NCI-H1436 (cell line): Measurements from ENCODE around the gene TOM1L2.
"Not testable (repeated sequence)": the region's sequence is repeated elsewhere in the genome, so short reads cannot be mapped to it uniquely, and the experiment has no call there.

ENCODE experiments used
- DNase-seq: peaks from one replicate; lab custom pipeline; 2025; lab: John Stamatoyannopoulos, UW

Gene TOM1L2

DNA sequence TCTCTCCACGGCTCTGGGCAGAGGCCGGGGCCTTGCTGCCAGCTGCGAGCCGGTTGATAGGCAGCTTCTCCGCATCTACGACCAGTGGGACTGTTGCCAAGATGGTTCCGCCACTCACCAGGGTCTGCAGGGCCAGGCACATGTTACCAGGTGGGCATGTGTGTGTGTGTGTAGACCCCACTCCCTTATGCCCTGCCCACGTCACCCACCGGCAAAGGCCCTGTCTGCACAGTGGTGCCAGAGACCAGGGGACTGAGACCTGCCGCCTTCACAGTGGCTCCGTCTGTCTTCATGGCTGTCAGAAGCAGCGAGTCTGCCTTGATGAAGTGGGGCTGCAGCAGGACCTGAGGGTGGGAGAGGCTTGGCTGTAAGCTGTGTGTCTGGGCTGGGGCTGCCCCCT, 153.1 kb downstream of the TOM1L2 start:
- DNase-seq = no peak

DNA sequence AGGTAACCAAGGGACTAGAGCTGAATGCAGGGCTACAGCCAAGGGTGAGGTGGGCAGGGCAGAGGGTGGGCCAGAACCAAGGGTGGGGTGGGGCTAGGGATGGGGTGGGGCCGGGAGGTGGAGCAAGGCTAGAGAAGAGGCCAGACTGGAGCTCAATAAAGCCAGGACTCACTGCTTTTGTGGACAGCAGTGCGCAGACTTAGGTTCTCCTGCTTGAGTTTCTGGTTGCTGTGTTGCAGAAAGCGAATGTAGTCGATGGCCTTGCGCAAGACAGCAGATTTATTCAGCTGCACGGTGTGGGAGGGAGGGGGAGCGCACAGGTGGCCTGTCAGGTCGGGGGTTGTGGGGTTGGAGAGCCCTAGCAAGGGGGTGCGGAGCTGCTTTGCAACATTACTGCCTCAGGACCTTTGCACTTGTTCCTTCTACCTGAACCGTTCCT, 154.1 kb downstream of the TOM1L2 start:
- no peak for DNase-seq

DNA sequence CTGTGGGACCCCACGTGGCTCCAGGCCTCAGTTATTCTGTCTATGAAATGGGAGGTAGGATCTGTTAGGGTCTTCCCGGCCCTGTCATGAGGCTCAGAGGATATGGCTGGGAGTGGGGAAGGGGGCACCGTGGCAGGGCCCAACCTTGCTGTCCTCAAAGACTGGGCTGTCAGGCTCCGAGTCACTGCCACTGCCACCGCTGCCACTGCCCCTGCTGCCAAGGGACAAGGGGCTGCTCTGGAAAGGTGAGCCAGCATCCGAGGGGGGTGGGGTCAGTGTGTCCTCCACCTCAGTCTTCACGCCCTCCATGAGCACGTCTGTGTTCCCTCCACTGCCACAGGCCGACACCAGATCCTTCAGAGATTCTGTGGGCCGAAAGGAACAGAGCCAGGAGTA, 154.7 kb downstream of the TOM1L2 start:
- DNase-seq = no peak

DNA sequence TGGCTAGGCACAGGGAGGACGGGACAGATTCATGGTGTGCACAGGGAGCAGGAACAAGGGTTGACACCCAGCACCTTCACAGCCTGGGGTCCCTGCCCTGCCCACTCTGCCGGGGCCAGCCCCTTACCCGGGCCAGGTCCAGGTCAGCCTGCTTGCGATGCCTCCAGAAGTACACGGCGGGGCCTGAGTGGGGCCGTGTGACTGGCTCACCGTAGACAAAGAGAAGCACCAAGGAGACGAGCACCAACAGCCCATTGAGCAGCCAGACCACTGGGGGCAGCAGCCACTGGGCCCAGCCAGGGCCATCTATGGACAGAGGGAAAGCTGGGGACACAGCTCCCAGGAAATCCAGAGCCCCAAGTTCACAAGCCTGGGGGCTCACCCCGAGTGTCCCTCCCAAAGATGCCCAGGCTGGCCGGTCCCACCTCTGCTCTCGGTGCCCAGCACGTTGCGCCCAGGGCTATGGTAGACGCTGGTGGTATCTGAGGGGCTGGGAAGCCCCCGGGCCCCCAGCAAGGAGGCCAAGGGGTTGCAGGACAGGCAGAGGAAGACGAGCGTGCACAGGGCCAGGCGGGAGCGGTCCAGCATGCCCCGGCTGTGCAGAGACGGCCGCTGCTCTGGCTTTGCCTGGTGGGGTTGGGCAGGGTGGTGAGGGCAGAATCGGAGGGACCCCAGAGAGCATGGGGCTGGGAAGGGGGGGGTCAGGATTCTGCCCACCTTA, 155.2 kb downstream of the TOM1L2 start:
- DNase-seq = no peak

DNA sequence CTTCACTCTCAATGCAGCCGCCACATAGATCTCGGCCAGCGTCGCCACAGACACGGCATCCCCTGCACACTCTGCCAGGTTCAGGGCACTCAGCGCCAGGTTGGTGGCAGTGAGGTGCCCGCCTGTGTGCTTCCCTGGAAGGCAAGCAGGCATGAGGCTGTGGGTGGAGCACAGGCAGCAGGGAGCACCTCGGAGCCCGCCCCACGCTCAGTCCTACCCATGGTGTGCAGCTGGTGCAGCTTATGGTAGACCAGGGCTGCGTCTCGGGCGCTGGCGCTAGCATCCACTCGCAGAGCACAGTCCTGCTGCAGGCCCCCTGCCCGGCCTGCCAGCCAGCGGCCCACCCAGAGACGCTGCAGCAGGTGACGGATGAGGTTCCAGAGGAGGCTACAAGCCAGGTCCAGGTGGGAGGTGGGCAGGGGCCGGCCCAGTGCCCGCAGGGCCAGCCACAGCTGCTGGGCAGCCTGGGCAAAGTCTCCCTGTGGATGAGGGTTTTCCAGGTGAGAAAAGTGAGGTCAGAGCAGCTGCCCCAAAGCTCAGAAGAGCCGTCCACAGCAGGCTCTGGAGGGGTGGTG, 155.9 kb downstream of the TOM1L2 start:
- DNase-seq = no peak

DNA sequence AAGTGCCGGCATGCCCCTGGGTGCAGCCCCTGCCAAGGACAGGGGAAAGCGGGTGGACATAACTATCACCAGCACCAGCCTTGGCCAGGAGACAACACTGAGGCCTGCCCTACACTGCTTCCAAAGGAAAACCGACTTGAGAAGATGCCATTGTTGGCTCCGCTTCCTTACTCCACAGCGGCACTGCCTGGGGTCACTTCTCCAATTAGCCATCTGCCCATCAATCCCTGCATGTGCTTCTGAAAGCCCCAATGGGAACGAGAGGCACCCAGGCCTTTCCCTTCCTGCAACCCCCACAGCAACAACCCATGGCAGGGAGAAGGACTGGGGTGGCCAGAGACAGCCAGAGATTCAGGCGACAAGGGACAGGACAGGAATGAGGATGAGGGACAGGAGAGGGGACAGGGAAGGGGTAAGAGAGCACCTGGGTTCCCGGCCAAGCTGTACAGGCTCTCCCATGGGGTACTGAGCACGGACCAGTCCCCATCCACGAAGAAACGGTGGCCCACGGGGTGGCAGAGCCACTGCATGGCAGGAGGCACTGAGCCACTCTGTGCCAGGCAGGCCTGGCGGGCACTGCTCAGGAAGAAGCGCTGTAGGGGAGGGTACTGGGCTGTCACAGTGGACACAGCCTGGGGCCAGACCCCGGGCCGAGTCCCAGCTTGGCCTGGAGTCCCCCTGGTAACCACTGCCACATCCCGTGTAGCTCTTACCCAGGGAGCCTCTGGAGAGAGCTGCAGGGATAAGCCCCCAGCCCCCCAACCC, 156.6 kb downstream of the TOM1L2 start:
- DNase-seq = no peak

DNA sequence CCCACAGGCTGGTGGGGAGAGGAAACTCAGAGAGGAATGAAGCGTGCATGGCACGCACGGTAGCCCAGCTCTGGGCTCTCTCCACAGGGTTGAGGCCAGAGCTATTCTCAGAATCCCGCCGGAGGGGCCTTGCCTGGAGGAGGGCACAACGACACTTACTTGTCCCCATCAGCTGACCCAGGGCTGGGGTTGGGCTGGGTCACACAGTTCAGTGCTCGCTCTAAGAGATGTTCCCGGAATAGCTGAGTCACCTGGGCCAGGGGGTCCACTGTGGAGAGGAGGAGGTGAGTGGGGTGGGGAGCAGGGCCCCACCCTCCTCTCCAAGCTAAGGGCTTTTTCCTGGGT, 157.2 kb downstream of the TOM1L2 start:
- DNase-seq = no peak

DNA sequence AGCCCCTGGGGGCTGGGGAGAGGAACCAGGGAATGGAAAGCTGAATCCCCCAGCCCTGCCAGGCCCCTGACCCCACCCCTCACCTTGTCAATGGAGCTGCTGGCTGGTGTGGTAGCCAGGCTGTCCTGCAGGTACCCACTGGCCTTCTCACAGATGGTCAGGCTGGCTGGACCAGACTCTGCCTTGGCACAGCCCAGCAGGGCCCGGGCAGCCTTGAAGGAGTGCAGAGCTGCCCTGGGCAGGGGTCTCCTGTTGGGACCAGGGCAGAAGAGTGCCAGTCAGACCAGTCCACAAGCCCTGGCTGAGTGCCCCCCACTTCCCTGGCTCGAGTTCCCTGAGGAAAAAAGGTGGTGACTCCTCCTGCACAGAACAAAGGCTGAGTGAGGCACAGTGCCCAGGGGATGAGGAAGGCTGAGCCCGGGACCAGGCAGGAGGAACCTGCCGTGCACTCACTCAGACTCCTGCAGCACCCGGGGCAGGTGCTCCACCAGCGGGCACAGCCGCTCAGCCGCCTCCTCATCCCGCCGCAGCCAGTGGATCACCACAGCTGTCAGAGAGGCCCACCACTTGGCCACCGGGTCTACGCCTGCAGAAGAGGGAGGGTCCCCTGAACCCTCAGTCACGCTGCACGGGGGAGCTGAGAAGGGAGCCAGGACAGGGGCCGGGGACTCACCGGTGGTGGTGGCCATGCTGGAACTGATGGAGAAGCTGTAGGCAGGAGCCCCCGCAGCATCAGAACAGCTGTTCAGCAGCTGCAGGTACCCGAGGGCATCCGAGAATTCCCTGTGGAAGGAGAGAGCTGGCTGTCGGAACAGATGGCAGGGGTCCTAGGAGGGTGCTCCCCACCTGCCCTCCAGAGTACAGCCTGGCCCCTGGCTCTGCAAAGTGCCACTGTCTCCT, 157.8 kb downstream of the TOM1L2 start:
- no peak for DNase-seq

DNA sequence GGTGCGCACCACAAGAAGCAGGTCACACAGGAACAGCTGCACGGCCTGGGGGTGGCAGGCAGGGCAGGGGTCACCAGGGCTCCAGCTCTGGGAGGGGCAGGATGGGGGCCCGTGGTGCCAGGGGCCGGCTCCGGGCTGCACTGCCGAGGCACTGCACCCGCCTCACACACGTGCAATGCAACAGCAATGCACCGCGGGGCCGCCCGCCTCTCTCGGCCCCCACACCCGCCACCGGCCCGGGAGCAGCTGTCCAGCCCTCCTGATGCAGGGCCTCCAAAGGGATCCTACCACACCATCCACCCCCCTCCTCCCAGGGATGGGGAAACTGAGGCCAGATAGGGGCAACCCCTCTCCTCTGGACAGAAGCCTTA, 158.5 kb downstream of the TOM1L2 start:
- no peak for DNase-seq

DNA sequence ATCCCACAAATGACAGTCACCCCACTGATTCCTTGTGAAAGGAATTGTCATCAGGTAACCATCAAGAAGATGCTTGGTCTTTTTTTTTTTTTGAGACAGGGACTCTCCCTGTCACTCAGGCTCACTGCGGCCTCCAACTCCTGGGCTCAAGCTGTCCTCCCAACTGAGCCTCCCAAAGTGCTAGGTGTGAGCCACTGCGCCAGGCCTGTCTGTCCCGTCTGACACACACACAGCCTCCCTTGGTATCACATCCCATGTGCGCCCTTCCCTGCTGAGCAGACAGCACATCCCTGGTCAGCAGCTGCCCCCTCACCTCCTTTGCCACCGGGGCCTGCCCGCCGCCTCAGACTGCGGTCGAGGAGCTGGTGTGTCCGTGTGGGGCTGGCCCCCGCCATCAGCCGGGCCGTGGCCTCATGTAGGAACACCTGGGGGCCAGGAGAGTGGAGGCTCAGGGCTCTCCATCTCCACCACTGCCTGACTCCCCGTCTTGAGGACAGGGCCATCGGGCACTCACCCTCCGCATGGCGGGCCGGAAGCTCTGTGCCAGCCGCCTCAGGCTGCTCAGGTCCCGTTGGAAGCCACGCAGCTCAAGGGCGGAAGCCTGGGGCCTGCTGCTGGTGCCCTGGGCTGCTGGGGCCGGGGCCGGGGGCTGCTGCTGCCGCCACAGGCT, 159.0 kb downstream of the TOM1L2 start:
- no peak for DNase-seq

DNA sequence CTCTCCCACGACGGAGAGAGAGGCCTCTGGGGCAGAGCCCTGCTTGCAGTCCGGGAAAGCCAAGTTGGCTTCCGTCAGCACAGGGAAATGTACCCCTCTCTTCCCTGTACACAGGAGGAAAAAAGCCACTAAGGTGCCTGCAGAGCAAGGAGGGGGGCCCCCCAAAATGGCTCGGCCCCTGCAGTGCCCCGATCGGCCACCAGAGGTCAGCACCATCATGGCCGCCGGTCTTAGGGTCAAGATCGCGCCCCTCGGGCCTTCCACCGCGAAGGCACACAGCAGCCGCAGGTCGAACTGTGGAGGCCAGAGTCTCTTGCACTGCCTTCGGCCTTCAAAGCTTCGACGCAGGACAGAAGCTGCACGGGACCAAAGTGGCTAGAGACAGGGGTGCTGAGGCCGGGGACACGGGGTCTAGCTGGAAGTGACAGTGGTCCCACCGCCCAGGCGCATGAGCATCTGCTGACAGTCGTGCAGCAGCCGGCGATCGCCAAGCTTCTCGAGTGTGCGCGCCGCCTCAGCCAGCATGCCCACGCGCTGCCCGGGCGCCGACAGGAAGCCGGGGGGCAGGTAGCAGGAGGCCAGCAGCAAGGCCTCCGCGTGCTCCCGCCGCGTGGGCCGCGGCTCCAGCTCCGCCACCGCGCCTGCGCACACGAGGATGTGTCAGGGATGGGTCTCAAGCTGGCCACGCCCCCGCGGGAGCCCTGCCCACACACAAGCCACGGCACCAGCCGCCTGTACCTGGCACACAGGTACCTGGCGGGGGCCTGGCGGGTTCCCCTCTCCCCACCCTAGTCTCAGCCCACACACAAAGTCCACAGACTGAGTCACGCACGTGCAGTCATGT, 159.8 kb downstream of the TOM1L2 start:
- peak; percentile 49 for DNase-seq

DNA sequence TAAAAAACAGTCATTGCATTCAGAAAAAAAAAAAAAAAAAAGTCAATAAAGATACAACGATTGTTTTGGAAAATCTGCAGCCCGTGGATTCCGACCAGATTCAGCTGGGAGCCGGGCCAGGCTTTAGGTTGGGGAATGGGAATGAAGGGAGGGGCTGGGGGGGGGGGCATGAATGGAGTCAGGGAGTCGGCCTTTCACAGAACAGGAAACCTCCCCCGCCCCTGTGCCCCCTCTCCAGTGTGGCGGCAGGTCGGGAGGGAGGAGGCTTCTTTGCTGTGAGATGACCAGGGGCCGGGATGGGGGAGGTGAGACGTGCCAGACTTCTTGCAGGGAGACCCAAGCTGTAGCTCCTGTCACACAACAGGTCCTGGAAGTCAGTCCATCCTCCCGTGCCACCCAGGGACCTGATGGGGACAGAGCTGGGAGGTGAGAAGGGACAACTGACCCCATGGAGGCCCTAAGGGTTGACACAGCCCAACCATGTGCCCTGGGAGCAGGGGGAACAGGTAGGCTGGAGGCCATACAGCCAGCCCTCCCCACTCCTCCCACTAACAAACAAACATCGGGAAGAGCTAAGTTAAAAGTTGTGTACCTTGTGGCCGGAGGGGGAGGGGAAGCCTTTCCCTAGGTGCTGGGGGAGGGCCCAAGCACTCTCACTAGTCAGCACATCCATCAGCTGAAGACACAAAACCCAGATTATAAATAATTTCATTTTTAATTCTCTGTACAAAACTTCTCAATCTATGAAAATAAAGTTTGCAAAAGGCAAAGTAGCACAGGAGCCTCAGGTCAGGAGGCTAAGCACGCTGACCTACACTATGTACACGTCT, 160.6 kb downstream of the TOM1L2 start:
- no peak for DNase-seq

DNA sequence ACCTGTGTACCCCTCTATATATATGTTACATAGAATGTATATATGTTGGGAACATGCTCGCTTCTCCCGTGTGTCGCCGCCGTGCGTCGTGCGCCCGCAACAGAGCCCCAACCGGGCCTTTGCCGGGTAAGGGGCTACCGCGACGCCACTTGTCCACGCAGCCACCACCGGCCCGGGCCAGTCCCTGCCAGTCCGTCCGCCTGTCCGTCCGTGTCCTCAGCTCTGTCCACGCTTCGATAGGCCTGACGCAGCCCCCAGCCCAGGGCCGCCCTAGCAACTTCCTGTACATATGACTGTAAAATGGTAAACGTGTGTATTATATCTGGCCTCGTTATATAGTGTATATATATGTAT, 161.3 kb downstream of the TOM1L2 start:
- DNase-seq = no peak

DNA sequence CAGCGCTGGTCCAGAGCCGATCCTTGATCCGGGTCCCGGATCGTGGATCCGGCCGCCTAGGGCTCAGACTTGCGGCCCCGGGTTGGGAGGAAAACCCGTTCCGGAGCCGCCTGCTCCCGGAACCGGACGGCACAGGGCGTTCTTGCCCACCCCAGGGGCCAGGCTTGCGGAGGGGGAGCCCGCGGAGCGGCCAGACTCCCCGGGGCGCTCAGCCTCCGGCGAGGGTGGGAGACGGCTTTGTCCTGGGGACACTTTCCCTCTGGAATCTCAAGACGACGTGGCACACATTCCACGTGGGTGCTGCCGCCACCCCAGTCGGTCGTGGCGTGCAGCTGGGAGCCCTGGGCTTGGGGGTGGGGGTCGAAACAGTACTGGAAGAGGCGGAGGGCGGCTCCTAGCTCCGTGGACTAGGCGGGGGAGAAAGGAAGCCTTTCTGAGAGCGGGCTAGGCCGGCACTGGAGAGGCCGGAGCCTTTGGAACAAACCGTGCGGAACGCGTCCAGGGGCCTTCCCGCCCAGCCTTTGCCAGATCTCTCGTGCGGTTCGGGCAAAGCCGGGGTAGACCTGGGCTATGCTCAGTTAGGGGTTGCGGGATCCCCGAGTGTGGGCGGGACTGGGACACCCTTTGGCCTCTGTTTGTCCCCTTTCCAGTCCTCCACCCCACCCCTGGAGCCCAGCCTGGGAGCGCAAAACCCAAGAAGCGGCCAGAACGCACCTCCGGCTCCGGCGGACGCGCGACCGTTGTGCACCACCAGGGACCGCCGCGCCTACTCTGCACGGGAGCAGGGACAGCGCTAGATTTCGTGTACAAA, 161.9 kb downstream of the TOM1L2 start:
- DNase-seq = no peak

DNA sequence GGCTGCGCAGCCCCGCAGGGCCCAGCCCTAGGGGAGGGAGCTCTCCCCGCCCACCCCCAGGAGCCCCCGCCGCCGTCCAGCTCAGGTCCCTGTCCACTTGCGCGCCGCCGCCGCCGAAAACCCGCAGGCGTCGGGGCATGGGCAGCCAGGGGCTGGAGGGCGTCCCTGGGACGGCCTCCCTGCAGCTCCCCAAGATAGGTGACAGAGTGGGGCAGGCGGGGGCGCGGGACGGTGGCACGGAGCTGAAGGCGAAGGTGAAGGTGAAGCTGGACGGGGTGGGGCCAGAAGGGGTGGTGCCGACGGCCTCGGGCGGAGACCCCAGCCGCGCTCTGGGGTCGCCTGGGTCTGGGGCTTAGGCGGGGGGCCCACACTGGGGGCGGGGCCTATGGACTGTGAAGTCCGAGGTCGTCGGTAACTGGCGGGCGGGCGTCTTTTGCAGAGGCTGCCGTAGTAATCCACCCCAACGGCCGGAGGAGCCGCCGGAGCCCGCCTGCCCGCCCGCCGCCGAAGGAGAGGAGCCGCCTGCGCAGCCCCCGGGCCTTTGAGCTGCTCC, 162.6 kb downstream of the TOM1L2 start:
- no peak for DNase-seq

DNA sequence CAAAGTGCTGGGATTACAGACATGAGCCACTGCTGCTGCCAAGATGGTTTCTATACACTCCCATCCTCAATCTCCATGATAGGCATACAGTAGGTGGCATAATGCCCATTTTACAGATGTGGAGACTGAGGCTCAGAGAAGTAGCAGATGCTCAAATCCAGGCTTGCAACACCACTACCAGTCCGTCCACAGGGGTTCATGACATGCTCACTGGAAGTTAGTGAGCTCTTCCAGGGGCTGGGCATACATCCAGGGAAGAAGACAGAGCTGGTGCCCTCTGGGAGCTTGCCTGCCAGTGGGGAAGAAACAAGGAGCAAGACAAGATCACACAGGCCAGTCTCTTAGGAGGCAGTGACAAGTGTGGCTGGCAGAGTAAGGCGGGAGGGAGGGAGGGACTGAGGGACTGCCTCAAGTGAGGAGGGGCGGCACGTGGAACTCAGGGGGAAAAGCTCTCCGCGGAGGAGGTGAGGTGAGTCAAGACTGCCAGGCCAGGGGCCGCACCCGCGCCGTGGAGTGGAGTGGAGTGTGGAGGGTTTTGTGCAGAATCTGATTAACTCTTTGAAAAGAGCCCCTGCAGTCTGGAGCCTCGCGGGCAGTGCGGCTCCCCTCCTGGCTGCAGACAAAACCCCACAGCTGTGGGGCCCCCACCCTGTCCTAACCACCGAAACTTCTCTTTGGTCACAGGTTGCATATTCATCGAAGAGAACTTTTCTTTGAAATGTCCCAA, 163.3 kb downstream of the TOM1L2 start:
- DNase-seq = no peak

DNA sequence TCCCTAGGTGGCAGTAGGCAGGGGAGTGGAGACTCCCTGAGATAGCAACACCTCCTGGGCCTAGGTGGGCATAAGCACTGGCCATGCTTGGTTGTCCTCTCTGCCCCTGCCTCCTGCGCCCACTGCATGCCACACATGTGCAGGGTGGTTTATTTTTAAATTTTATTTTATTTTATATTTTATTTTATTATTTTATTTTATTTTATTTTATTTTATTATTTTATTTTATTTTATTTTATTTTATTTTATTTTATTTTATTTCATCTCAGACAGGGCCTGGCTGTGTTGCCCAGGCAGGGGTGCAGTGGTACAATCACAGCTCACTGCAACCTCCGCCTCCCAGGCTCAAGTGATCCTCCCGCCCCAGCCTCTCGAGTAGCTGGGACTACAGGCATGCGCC, 164.0 kb downstream of the TOM1L2 start:
- DNase-seq = not testable (repeated sequence)

DNA sequence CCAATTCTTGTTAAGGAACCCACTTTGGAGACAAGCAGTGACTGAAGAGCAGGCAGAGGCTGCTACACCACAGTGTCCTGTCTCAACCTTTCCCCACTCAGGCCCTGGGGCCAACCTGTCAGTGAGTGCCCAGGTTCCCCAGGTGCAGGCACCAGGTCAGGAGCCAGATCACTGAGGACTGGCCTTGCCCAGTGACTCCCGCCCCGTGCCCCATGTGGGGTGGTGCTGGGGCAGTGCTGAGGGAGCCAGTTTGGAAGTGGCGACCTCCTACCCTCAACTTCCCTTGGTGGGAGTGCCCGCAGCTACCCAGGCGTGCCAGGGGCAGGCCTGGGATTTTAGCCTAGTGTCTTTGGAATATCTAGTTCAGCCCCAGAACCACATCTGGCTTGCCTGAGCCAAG, 164.8 kb downstream of the TOM1L2 start:
- DNase-seq = no peak
